HL-60 (cell line): ENCODE measurements around the gene MYO1B.

Source experiments
- DNase-seq, 2 experiments: peaks; one replicate each; pipeline ENCODE4 v3.0.0-alpha.2; 2010 to 2020; ENCODE audit warnings: low read depth in 1 of 2, low spot score in 1 of 2
- H3K27ac ChIP-seq: fragments of 250-450 bp; sonication (Bioruptor Pico); replicated peaks from 2 replicates; pipeline ENCODE4 v1.5.1; 2020; ENCODE audit warnings: mild to moderate bottlenecking, moderate library complexity
- H3K27me3 ChIP-seq: fragments of 250-450 bp; sonication (Bioruptor Pico); 2 replicates; pipeline ENCODE4 v1.5.1; 2021; ENCODE audit warnings: mild to moderate bottlenecking, moderate library complexity; ENCODE audit not compliant: insufficient read depth, poor library complexity, severe bottlenecking
- H3K4me3 ChIP-seq: replicated peaks from 2 replicates; pipeline ENCODE4 v1.5.1; 2011; ENCODE audit warnings: mild to moderate bottlenecking, control low read depth, low read length; ENCODE audit not compliant: insufficient read depth
- CTCF ChIP-seq: IDR thresholded peaks from one replicate; pipeline ENCODE4 v1.5.1; 2011; ENCODE audit warnings: low read length, control low read depth, inconsistent platforms; ENCODE audit not compliant: insufficient read depth
- GABPA ChIP-seq: IDR thresholded peaks from 2 replicates; pipeline ENCODE4 v1.6.1; 2012; ENCODE audit warnings: low read depth
- POLR2AphosphoS5 ChIP-seq: IDR thresholded peaks from 2 replicates; pipeline ENCODE4 v1.6.1; 2012; ENCODE audit warnings: low read depth
- REST ChIP-seq: IDR thresholded peaks from 2 replicates; pipeline ENCODE4 v1.6.1; 2012; ENCODE audit warnings: low read depth; ENCODE audit not compliant: insufficient replicate concordance
- SPI1 ChIP-seq: IDR thresholded peaks from 2 replicates; pipeline ENCODE4 v1.6.1; 2012; ENCODE audit warnings: low read depth, mild to moderate bottlenecking, borderline replicate concordance

Gene MYO1B

GRCh38 chr2:191443446-191443845 is 198.2 kb downstream of the MYO1B start:
- Histone ChIP-seq H3K4me3 (no peak overlapping the region), H3K27me3 (no peaks in the 10 kb centered on the region), H3K27ac (no peak overlapping the region)
- no peak for DNase-seq
- TF ChIP-seq GABPA (no peak), SPI1 (no peak), REST (no peak), POLR2AphosphoS5 (no peak), CTCF (no peak)

GRCh38 chr2:191446910-191447309 is 201.7 kb downstream of the MYO1B start:
- H3K27ac ChIP-seq = no peak overlapping the region
- DNase-seq = no peak
- no peaks in the 10 kb centered on the region for H3K27me3 ChIP-seq
- H3K4me3 ChIP-seq = no peak overlapping the region
- TF ChIP-seq CTCF (no peak), REST (no peak), POLR2AphosphoS5 (no peak), SPI1 (no peak), GABPA (no peak)

DNA sequence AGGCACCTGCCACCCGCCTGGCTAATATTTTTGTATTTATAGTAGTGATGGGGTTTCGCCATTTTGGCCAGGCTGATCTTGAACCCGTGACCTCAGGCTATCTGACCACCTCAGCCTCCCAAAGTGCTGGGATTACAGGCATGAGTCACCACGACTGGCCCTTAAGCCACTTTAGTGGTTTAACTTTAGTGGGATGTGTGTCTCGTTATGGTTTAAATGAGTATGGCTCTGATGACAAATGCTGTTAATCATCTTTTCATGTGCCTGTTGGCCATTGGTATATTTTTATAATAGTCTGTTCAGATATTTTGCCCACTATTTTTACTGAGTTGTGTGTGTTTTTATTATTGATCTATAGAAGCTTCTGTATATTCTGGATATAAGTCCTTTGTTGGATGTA is 205.9 kb downstream of the MYO1B start:
- H3K4me3 ChIP-seq = no peak overlapping the region
- no peak for TF ChIP-seq REST
- TF ChIP-seq POLR2AphosphoS5 = no peak
- TF ChIP-seq SPI1 = no peak
- no peak for TF ChIP-seq GABPA
- TF ChIP-seq CTCF = no peak
- no peaks in the 10 kb centered on the region for H3K27me3 ChIP-seq
- no peak for DNase-seq
- H3K27ac ChIP-seq = no peak overlapping the region
